D341Med (cell line): ENCODE results near the gene DCPS.
"Not testable (repeated sequence)": the region's sequence is repeated elsewhere in the genome, so short reads cannot be mapped to it uniquely, and the experiment has no call there.

Experiments
- DNase-seq: peaks from one replicate; pipeline ENCODE4 v3.0.0; 2012; ENCODE audit warnings: low spot score

DCPS gene

GRCh38 chr11:126345759-126346585 is 42.1 kb downstream of the DCPS start:
- DNase-seq: no peak

- DNase-seq: no peak
Measured at GRCh38 chr11:126346586-126346940, 42.7 kb downstream of the DCPS start.

- not testable (repeated sequence) for DNase-seq
Measured at GRCh38 chr11:126346946-126347345, 43.1 kb downstream of the DCPS start.

GRCh38 chr11:126347751-126348668 is 44.1 kb downstream of the DCPS start:
- no peak for DNase-seq

- DNase-seq: no peak
Measured at GRCh38 chr11:126348806-126349582, 45.1 kb downstream of the DCPS start.

GRCh38 chr11:126350836-126351235 is 47.0 kb downstream of the DCPS start:
- DNase-seq: no peak

GRCh38 chr11:126352163-126352562 is 48.3 kb downstream of the DCPS start:
- DNase-seq: no peak

- no peak for DNase-seq
Measured at GRCh38 chr11:126352934-126353801, 49.3 kb downstream of the DCPS start.

- no peak for DNase-seq
Measured at GRCh38 chr11:126354631-126355323, 50.9 kb downstream of the DCPS start.

- DNase-seq: peak; percentile 96
Measured at GRCh38 chr11:126355324-126355925, 51.6 kb downstream of the DCPS start, which contains the start of gene ST3GAL4. Gene ST3GAL4 (plus strand): TSS chr11:126355686. CDS start chr11:126406156, 50,470 bp downstream.

- DNase-seq: no peak
Measured at GRCh38 chr11:126355926-126356897, 52.4 kb downstream of the DCPS start.

- no peak for DNase-seq
Measured at GRCh38 chr11:126357055-126357962, 53.4 kb downstream of the DCPS start.

- no peak for DNase-seq
Measured at GRCh38 chr11:126357969-126358762, 54.3 kb downstream of the DCPS start.

GRCh38 chr11:126358763-126359160 is 54.9 kb downstream of the DCPS start:
- DNase-seq: no peak

GRCh38 chr11:126359431-126360048 is 55.7 kb downstream of the DCPS start:
- DNase-seq: peak; percentile 88

GRCh38 chr11:126360049-126360446 is 56.2 kb downstream of the DCPS start:
- DNase-seq: no peak
